IMR-90 (cell line): Measurements from ENCODE around the gene CACNA1F.

Experiments
- BHLHE40 ChIP-seq: fragments of 150-350 bp; IDR thresholded peaks from 2 replicates; pipeline ENCODE4 v1.6.1; 2016; ENCODE audit warnings: mild to moderate bottlenecking, low read depth, low read length
- CEBPB ChIP-seq: IDR thresholded peaks from 2 replicates; pipeline ENCODE4 v1.6.1; 2012; ENCODE audit warnings: low read depth, low read length, improper control_type of control experiment
- CHD1 ChIP-seq: IDR thresholded peaks from 2 replicates; pipeline ENCODE4 v1.6.1; 2012; ENCODE audit warnings: low read depth, low read length, improper control_type of control experiment
- CTCF ChIP-seq: conservative IDR thresholded peaks from 2 replicates; pipeline ENCODE4 v1.5.1; 2012; ENCODE audit warnings: mild to moderate bottlenecking, low read depth, low read length, improper control_type of control experiment
- FOS ChIP-seq: fragments of 150-350 bp; IDR thresholded peaks from 2 replicates; pipeline ENCODE4 v1.6.1; 2016; ENCODE audit warnings: low read depth, low read length
- MAFK ChIP-seq: IDR thresholded peaks from 2 replicates; pipeline ENCODE4 v1.6.1; 2012; ENCODE audit warnings: low read depth, low read length, improper control_type of control experiment
- MXI1 ChIP-seq: IDR thresholded peaks from 2 replicates; pipeline ENCODE4 v1.6.1; 2012; ENCODE audit warnings: low read depth, mild to moderate bottlenecking, low read length, moderate library complexity, borderline replicate concordance
- POLR2A ChIP-seq: IDR thresholded peaks from 2 replicates; pipeline ENCODE4 v1.6.1; 2012; ENCODE audit warnings: mild to moderate bottlenecking, low read depth, low read length
- RAD21 ChIP-seq: IDR thresholded peaks from 2 replicates; pipeline ENCODE4 v1.6.1; 2012; ENCODE audit warnings: low read length, improper control_type of control experiment
- RCOR1 ChIP-seq: IDR thresholded peaks from 2 replicates; pipeline ENCODE4 v1.6.1; 2012; ENCODE audit warnings: mild to moderate bottlenecking, low read length, improper control_type of control experiment; ENCODE audit not compliant: insufficient replicate concordance
- SMC3 ChIP-seq: fragments of 150-350 bp; IDR thresholded peaks from 2 replicates; pipeline ENCODE4 v1.6.1; 2016; ENCODE audit warnings: low read depth, mild to moderate bottlenecking, antibody characterized with exemption, low read length, moderate library complexity

GRCh38 chrX:49211074-49211473 lies 22.1 kb downstream of the CACNA1F start:
- TF ChIP-seq CHD1 (no peak), CTCF (no peak), SMC3 (no peak), POLR2A (no peak), RCOR1 (no peak), BHLHE40 (no peak), MXI1 (no peak), CEBPB (no peak), FOS (no peak), RAD21 (no peak), MAFK (no peak)
